ENCODE measurements around the gene ARFGAP1.
A peak's percentile ranks its signal among the peaks of the same experiment; 100 is the strongest.

ARFGAP1 gene

GRCh38 chr20:63272105-63273058 is at the start of gene ARFGAP1:
TSS of gene ARFGAP1 (plus strand) at chr20:63272813. CDS start at chr20:63275581, 2,768 bp downstream.
- DNase-seq (ENCODE audit: low read depth in 2 of 2): peak; percentile 44 to 59

- no peak for DNase-seq (ENCODE audit: low read depth in 2 of 2)
Observed at GRCh38 chr20:63223121-63223825, 49.3 kb upstream of the ARFGAP1 start.

DNA sequence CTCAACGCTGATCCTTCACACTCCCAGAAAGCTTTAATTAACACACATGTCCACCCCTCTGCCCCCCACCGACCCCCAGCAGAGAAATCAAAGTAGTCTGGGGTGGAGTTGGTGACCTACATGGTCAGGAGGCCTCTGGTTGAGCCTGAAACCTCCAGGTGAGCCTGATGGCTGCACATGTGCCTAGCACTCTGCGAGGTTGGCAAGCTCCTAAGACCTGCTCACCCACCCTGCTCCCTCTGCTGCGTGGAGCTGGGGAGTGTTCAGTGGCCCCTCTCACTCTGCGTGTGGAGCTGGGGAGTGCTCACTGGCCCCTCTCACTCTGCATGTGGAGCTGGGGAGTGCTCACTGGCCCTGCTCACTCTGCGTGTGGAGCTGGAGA is 48.8 kb upstream of the ARFGAP1 start:
- DNase-seq (ENCODE audit: low read depth in 2 of 2): no peak

GRCh38 chr20:63224412-63225081 is 48.1 kb upstream of the ARFGAP1 start:
- no peak for DNase-seq (ENCODE audit: low read depth in 2 of 2)

- no peak for DNase-seq (ENCODE audit: low read depth in 2 of 2)
Observed at GRCh38 chr20:63225082-63225454, 47.5 kb upstream of the ARFGAP1 start.

DNA sequence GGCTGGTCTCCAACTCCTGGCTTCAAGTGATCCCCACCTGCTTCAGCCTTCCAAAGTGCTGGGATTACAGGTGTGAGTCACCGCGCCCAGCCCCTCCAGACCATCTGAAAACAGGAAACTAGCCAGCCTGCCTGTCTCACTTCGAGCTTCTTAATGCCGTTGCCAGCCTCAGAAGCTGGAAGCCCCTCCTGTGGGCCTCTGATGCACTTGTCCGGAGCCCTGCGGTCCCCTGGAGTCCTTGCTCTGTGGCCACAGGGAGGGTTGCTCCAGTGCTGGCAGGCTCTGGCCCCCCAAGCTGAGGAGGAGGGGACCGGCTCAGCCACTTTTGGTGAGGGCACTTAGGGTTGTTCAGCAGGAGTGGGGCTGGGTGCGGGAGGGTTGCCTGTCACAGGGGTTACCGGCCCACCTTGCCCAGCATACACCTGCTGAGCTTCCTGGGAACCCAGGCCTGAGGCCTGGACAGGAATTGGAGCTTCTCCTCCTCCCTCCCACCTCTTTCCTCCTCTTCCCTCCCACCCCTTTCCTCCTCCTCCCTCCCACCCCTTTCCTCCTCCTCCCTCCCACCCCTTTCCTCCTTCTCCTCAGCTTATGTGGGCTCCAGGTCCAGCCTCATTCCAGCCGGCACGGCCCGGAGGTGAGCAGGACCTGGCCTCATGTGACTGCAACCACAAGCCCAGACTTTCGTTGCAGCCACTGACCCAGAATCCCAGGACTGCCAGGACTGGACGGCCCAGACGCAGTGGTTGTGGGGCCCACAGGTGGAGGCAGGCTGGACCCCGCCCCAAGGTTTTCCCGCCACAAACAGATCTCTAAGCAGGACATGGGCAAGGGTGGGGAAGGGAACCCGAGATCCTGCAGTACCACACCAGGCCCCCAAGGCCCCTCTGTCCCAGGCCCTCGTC is 46.3 kb upstream of the ARFGAP1 start:
- DNase-seq (ENCODE audit: low read depth in 2 of 2): no peak

GRCh38 chr20:63227260-63227659 is 45.4 kb upstream of the ARFGAP1 start:
- no peak for DNase-seq (ENCODE audit: low read depth in 2 of 2)

DNA sequence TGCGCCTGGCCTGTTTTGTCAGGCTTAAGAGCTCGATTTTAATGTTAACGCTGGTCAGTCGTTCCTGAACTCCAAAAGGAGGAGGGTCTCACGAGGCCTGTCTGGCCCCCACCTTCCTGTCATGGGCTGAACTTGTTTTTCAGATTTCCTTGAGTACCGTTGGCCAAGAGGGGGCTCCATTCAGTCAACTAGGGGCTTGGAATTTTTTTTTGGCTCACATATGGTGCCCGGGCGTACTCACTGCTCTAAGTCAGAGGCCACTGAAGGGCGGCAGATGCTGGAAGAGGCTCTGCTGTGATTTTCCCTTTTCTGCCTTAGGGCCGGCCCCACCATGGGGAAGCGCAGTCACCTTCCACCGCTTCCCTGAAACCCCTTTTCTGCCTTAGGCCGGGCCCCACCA is 43.8 kb upstream of the ARFGAP1 start:
- no peak for DNase-seq (ENCODE audit: low read depth in 2 of 2)

DNA sequence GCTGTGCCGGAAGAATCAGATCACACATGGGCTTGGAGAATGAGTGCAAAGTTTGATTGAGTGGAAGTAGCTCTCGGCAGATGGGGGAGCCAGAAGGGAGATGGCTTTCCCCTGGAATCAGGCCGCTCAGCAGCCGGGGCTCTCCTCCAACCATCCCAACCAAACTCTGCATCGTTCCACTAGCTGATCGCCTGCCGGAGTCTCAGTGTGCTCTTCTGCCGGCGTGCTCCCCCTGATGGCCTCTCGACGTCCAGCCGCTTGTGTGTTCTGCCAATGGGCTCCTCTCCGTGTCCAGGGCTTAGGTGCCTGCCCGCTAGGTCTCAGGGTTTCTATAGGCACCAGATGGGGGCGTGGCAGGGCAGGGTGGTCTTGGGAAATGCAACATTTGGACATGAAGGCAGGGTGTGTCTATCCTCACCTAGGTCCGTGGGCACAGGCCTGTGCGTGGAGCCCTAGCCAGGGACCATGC is 41.8 kb upstream of the ARFGAP1 start:
- no peak for DNase-seq (ENCODE audit: low read depth in 2 of 2)

DNA sequence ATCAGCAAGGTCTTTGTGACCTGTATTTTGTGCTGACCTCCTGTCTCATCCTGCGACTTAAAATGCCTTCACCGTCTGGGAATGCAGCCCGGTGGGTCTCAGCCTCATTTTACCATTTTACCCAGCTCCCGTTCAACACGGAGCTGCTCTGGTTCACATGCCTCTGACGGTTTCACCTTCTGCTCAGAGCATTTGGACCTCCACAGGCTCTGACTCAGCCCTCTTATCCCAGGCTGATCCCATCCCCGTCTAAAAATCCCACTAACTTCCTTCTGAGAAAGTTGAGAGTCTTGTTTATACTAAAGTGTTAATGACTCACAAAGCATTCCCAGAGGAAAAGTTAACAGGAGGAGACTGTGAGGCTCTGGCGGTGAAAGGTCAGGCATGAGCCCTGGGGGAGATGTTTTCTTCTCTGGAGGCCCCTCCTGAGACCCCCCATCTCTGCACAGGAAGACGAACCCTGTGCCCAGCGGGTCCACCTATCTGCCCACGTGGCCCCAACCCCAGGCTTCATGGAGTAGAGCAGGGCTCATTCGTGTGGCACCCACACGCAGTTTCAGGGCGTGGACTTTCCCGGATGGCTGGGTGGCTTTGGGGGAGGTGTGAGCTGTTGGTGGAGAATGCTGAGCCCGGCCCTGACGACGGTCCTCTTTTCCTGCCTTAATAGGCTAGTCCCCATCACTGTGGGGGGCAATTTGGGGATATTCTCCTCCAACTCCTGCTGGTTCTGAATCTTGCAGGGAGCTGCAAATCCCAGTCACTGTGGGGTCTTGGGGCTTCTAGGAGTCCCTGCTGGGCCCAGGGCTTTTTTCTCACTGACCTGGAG is 40.2 kb upstream of the ARFGAP1 start:
- peak; percentile 69 for DNase-seq (ENCODE audit: low read depth in 2 of 2)

- no peak for DNase-seq (ENCODE audit: low read depth in 2 of 2)
Observed at GRCh38 chr20:63233061-63233344, 39.6 kb upstream of the ARFGAP1 start.

DNA sequence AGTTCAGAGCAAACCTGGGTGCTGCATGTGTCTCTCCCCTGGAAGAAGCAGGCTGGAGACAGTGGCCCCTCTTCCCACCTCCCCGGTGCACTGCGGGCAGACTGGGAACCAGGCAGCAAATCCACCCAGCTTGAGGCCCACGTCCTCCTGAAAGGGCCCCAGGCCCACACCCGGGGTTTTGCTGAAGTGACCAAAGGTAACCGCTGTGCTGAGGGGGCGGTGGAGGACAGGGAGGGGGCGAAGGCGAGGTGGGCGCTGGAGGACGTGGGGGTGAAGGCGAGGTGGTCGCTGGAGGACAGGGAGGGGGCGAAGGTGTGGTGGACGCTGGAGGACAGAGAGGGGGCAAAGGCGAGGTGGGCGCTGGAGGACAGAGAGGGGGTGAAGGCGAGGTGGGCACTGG is 38.7 kb upstream of the ARFGAP1 start:
- DNase-seq (ENCODE audit: low read depth in 2 of 2): no peak

DNA sequence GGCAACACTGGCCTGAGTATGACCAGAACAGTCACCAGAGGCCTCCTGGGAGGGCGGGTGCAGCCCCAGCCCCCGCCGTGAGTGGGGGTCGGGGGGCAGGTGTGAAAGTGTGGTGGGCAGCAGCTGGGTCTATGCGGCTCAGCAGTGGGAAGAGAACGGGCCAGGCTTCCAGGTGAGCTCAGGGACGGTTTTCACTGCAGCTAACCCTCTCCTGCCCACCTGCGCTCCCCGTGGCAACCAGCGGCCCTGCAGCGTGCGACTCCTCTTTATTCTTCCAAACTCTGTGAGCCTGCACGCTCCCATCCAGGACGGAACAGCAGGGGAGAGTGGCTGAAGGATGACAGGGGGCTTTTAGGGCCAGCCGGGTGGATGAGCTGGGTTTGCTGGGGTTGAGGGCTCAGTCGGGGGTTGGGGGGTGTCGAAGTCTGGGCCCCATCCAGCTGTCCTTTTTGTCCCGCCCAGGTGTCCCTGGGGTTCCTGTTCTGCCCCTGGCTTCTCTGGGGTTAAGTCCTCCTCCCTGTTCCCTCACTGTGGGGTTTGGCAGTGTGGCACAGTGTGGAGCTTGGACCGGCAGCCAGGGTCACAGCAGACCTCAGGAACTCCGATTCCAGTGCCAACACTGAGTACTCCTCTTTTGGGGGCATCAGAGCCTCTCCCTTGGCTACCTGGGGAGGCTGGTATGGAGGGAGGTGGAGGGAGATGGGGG is 37.8 kb upstream of the ARFGAP1 start:
- DNase-seq (ENCODE audit: low read depth in 2 of 2): no peak

- no peak for DNase-seq (ENCODE audit: low read depth in 2 of 2)
Observed at GRCh38 chr20:63235399-63235983, 37.1 kb upstream of the ARFGAP1 start, which contains the start of gene BIRC7. TSS of gene BIRC7 (plus strand) at chr20:63235905. CDS start at chr20:63236097, 192 bp downstream.

GRCh38 chr20:63236116-63236837 is 36.3 kb upstream of the ARFGAP1 start:
- DNase-seq (ENCODE audit: low read depth in 2 of 2): no peak

GRCh38 chr20:63238031-63238430 is 34.6 kb upstream of the ARFGAP1 start:
- DNase-seq (ENCODE audit: low read depth in 2 of 2): no peak

DNA sequence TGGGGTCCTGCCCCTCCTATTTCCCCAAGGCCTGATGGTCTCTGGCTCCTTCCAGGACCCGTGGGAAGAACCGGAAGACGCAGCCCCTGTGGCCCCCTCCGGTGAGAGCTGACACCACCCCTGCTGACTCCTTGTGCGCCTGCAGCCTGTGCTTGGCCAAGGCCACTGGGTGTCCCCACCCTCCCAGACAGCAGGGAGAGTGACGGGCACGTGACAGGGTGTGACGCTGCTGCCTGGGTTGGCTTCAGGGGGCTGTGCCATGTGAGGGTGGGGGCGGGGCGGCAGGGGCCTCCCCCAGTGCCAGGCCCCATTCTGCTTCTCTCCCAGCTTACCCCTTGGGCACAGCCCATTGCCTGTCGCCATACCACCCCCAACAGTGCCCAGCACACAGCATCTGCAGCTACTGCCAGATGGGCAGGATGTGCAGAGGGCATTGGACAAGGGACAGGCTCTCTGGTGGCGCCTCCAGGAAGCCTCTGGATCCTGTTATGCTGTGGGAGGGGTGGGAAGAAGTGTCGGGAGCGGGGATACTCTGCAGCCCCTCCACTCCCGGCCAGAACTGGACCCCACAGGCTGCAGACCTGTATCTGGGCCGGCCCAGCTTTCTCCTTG is 34.0 kb upstream of the ARFGAP1 start:
- no peak for DNase-seq (ENCODE audit: low read depth in 2 of 2)

DNA sequence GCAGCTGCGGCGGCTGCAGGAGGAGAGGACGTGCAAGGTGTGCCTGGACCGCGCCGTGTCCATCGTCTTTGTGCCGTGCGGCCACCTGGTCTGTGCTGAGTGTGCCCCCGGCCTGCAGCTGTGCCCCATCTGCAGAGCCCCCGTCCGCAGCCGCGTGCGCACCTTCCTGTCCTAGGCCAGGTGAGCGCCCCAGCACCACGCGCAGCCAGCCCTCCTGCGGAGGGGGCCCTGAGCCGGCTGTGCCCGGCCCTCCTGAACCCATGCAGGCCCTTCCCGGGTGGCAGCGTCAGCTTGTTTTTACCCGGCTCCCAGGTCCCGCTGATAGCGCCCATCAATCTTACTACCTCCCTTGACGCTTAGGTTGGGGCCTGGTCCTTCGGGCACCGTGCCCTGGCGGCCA is 33.2 kb upstream of the ARFGAP1 start:
- no peak for DNase-seq (ENCODE audit: low read depth in 2 of 2)
